HG03025 (cell line): ENCODE results near the gene CCDC106.

ENCODE experiments used
- ATAC-seq: cut with Tn5 transposase; IDR thresholded peaks from one replicate; pipeline ENCODE4 v1.9.1; 2021; ENCODE audit warnings: mild to moderate bottlenecking, moderate library complexity; ENCODE audit not compliant: unreplicated experiment, low FRiP score

Gene CCDC106

DNA sequence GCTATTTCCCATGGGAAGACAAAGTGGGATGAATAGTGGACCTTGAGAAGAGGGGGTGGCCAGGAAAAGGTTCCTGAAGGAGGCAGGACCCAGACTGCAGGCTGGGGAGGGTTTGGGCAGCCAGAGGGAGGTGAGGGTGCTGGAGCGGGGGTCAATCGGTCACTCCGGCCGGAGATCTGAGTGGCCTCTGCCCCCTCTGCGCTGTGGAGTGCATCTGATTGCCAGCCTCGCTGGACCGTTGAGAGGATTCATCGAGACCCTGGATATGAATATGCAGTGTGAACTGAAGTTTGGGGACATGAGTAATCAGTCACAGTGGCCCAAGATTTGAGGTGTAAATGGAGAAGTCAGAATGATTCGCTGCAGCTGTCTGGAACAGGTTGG, 12.7 kb upstream of the CCDC106 start:
- no peak for ATAC-seq

DNA sequence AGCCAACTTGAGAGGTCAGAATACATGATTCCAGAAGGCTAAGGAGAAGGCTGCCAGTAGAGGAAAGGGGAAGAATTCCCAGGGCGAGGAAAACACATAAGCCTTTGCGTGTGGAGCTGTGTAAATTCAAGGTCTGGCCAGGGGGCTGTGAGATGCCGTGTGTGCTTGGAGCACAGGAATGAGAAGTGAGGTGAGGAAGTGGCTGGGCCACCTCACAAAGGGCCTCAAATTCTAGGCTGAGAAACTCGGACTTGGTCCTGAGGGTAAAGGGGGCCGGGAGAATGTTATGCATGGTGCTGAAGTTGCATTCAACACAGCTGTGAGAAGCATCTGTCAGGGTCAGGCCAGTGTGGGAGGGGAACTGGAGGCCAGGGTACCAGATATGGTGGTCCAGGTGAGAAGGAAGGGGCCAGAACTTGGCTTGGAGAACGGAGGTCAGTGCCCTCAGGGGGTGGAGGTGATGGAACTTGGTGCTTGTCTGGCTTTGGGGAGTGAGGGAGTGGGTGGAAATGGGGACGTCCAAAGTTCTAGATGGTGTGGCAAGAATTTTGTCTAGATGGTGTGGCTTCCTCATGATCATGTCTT, 12.1 kb upstream of the CCDC106 start:
- no peak for ATAC-seq

DNA sequence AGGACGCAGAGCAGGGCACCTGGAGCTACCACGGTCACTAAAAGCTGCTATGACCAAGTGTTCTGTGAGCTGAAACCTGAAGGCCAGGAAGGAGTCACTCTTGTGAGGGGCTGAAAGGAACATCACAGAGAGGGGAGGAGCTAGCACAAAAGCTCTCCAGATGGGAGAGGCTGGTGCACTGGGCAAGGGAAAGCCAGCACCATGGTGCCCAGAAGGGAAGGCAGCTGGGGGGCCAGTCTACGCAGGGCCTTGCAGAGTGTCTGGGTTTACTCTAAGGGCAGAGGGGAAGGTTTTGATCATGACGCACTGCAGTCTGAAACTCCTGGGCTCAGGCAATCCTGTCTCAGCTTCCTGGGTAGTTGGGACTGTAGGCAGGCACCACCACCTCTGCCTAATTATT, 11.3 kb upstream of the CCDC106 start:
- no peak for ATAC-seq

GRCh38 chr19:55637534-55637933, 10.5 kb upstream of the CCDC106 start:
- no peak for ATAC-seq

DNA sequence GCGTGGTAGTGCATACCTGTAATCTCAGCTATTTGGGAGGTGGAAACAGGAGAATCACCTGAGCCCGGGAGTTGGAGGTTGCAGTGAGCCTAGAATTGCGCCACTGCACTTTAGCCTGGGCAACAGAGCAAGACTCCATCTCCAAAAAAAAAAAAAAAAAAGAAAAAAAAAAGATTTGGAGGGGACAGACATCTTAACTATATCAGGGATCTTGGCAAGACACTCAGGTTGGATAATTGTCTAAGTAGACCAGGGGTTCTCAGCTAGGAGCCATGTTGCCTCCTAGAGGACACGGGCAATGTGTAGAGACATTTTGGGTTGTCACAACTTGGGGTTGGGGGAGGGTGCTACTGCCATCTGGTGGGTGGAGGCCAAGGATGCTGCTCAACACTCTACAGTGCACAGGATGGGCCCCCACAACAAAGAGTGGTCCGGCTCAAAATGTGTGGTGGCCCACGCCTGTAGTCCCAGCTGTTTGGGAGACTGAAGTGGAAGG, 9.1 kb upstream of the CCDC106 start:
- no peak for ATAC-seq

GRCh38 chr19:55640043-55640576, 7.9 kb upstream of the CCDC106 start:
- no peak for ATAC-seq

DNA sequence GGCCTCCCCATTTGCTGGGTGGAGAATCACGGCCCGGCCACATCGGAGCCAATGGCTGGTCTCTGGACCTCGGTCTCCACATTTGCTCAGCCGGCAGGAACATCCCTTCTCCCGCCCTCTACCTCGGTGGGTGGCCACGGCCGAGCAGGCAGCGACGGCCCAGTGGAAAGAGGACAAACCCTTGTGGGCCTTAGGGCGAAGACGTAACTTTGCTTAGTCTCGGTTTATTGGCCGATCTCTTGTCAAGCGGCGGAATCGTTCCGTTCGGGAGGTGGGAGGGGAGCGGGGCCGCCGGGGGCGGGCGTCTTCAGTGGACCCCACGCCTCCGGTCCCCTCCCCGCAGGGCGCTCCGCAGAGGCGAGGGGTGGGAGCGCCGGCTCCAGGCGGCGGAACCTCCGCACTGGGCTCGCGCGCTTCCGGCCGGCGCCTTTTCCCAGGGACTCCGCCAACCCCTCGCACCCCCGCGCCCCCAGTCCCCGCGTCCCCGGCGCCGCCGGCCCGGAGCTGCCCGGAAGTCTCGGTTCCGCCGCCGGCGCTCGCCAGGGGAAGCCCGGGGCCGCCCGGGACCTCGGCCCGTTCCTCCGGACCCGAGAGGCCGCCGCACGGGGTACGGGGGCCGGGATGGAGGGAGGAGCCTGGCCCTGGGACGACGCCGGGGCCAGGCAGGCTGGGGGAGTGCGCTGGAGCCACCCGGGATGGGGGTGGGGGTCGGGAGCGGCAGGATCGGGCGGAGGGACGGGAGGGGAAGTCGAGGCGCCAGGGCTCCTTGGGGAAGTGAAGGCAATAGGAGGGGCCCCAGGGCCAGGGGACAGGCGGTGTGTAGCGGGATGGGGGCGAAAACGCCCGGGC, 7.2 kb upstream of the CCDC106 start, which contains the start of gene ZNF580:
ZNF580 (plus strand) TSS at position 426 of the 849 bp plus-strand sequence. CDS start 1,507 bp downstream, outside the sequence.
- no peak for ATAC-seq

DNA sequence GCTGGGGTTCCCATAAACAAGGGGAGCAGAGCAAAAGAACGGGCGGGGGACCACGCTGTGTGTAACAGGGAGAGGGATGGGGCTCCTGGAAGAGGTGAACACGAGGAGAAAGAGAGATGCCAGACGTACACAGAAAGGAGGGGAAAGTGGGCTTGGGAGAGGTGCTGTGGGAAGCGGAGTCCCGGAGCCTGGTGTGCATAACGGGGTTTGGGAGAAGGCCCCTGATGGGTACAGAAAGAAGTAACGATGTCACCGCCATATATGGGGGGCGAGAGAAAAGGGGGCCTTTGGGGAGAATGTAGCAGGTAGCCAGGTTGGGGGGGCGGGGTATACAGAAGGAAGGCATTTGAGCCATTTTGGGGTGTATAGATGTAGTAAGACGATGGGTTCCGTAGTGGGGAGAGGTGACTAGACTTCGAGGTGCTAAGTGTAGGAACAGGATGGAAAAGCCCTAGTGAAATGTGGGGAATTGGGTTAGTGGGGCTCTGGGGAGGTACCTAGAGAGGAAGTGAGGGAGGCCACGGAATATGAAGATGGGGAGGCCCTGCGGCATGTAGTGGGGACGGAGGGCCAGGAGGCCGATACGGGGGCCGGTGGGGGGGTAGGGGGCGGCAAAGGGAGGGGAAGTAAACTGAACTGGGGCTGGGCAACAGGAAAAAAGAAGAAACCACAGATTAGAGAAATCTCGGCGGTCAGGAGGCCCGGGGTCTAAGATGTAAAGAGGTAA, 6.4 kb upstream of the CCDC106 start:
- no peak for ATAC-seq

- no peak for ATAC-seq
Measured at GRCh38 chr19:55642153-55643002, 5.6 kb upstream of the CCDC106 start.

DNA sequence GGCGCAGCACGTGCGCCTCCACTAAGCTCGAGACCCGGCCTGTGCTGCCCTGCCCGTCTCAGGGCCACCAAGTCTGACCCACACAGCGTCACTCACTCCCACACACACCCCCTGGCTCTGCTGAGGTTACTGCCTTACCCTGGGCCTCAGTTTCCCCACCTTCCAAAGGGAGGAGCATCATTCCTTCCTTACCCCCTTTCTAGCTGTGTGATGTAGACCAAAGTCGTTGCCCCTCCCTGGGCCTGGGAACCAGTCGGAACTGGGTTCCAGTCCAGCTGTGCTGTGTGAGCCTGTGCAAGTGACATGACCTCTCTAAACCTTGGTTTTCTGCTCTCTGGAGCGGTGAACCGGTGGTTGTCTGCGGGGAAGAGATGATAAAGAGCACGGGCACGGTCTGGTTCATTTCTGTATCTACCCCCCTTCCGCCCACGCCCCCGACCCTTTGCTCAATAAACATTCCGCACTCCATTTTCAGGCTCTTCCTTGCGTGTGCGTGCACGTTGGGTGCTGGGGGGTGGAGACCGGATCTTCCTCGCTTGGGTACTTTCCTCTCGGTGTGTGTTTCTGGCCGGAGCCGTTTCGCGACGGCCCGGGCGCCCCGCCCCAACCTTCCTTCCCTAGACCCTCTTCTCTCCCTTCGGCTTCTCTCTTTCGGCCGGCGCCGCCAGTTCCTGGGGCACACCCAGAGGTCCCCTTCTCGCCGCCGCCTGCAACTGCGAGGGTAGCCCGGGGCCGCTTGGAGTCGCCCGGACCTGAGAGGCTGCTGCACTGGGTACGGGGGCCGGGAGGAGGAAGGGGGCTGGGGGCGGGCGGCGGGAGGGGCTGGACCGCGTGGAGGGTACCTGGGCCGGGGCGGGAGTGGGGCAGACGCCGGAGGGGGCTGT, 4.8 kb upstream of the CCDC106 start, which contains the start of gene ZNF581:
ZNF581 (plus strand) TSS at position 647 of the 884 bp plus-strand sequence. CDS start 923 bp downstream, outside the sequence.
- ATAC-seq = no peak

GRCh38 chr19:55643887-55644176, 4.2 kb upstream of the CCDC106 start:
- ATAC-seq = no peak

GRCh38 chr19:55644191-55644833, 3.7 kb upstream of the CCDC106 start:
- ATAC-seq = no peak

GRCh38 chr19:55644842-55645511, 3.0 kb upstream of the CCDC106 start:
- no peak for ATAC-seq

GRCh38 chr19:55645512-55645881, 2.5 kb upstream of the CCDC106 start:
- no peak for ATAC-seq

DNA sequence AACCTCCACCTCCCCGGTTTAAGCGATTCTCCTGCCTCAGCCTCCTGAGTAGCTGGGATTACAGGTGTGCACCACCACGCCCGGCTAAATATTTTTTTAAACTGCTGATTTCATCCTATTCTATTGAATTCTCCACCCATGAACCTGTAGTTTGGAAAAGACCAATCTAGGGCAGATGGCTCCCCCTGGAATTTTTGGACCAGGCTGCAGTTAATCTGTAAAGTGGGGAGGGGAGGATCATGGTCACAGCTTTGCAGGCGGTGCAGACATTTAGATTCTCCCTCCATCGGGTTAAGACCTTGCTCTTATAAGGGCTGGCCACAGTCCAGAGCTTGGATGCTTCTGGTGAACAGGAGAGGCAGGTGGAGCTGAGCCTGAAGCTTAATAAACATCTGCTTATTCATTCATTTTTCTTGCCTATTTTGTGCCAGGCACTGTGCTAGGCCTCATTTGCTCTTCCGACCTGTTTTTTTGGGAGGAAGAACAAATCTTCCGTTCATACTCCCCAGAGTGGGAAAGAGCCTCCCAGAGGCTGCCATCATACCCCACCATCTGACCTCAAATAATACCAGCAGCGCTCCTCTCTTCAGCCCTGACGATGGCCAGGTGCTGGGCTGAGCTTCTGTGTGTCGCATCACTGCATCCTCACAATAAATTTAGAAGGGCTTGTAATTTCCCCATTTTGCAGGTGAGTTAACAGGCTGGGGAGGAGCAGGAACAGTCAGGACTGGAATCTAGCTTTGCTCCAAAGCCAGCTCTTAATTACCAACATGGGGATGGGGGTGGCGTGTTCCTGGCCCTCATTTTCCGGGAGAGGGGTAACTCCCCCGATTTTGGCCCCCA, 902 bp upstream of the CCDC106 start:
- ATAC-seq = no peak

- no peak for ATAC-seq
Measured at GRCh38 chr19:55648585-55649267, 714 bp downstream of the CCDC106 start.
